CD14-positive monocyte (primary cell): ENCODE results near the gene AARSD1. TPM values are rescaled to one million over a fixed set of nuclear protein-coding genes. Genes with fewer than 3 reads are reported as not detected.

Experiments
- DNase-seq, 3 donors: peaks; one replicate each; pipeline ENCODE4 v3.0.0-alpha.2; 2011 to 2022
- H2AFZ ChIP-seq: 2 replicates; pipeline ENCODE4 v1.6.0; 2012; ENCODE audit warnings: mild to moderate bottlenecking, low read depth, low read length, inconsistent platforms; ENCODE audit not compliant: insufficient read depth, poor library complexity, severe bottlenecking
- H3K27ac ChIP-seq, 2 donors: 1 replicate in 1 of 2; 2 replicates in 1 of 2; pipeline ENCODE4 v1.5.1; 2012 to 2013; ENCODE audit warnings: low read length in 2 of 2, control low read depth in 1 of 2, inconsistent platforms in 1 of 2, low read depth in 1 of 2, mild to moderate bottlenecking in 1 of 2
- H3K27me3 ChIP-seq, 2 donors: one replicate each; pipeline versions ENCODE4 v1.6.0 to v1.6.1; 2011 to 2013; ENCODE audit warnings: low read length in 2 of 2; ENCODE audit not compliant: control insufficient read depth in 2 of 2, insufficient read depth in 2 of 2
- H3K36me3 ChIP-seq, 2 donors: replicated peaks in 1 of 2; 1 replicate in 1 of 2; 2 replicates in 1 of 2; pipeline versions ENCODE4 v1.5.1 to v1.6.1; 2012 to 2013; ENCODE audit warnings: low read length in 2 of 2, control low read depth in 1 of 2, inconsistent platforms in 1 of 2, mild to moderate bottlenecking in 1 of 2; ENCODE audit not compliant: insufficient read depth in 2 of 2, control insufficient read depth in 1 of 2
- H3K4me1 ChIP-seq, 2 donors: 1 replicate in 1 of 2; 2 replicates in 1 of 2; pipeline versions ENCODE4 v1.5.1 to v1.6.1; 2012 to 2013; ENCODE audit warnings: low read length in 2 of 2, control low read depth in 1 of 2, inconsistent platforms in 1 of 2, mild to moderate bottlenecking in 1 of 2, moderate library complexity in 1 of 2; ENCODE audit not compliant: insufficient read depth in 2 of 2, control insufficient read depth in 1 of 2
- H3K4me2 ChIP-seq: replicated peaks from 2 replicates; pipeline ENCODE3; 2012; ENCODE audit warnings: low read length, moderate library complexity, mild to moderate bottlenecking; ENCODE audit not compliant: poor library complexity, severe bottlenecking; ENCODE audit errors: extremely low read depth
- H3K4me3 ChIP-seq, 3 experiments: fragments of 200-600 bp in 1 of 3; sonication (generic) in 1 of 3; replicated peaks in 1 of 3; 1 replicate in 2 of 3; 2 replicates in 1 of 3; pipeline ENCODE4 v1.5.1; 2011 to 2013; ENCODE audit warnings: low read length in 3 of 3, mild to moderate bottlenecking in 3 of 3, control low read depth in 2 of 3, low read depth in 2 of 3, inconsistent platforms in 1 of 3, moderate library complexity in 1 of 3
- H3K79me2 ChIP-seq: 2 replicates; pipeline ENCODE4 v1.6.0; 2012; ENCODE audit warnings: mild to moderate bottlenecking, control low read depth, inconsistent platforms, low read length, moderate library complexity; ENCODE audit not compliant: insufficient read depth
- H3K9ac ChIP-seq: 2 replicates; pipeline ENCODE4 v1.6.0; 2017; ENCODE audit warnings: low read length, mild to moderate bottlenecking; ENCODE audit not compliant: insufficient read depth, poor library complexity, severe bottlenecking
- H3K9me3 ChIP-seq, 2 donors: replicated peaks in 1 of 2; 1 replicate in 1 of 2; 2 replicates in 1 of 2; pipeline versions ENCODE4 v1.5.1 to v1.6.1; 2012 to 2013; ENCODE audit warnings: low read length in 2 of 2, control low read depth in 1 of 2; ENCODE audit not compliant: control insufficient read depth in 1 of 2, insufficient read depth in 1 of 2
- H4K20me1 ChIP-seq: 2 replicates; pipeline ENCODE4 v1.6.0; 2012; ENCODE audit warnings: mild to moderate bottlenecking, low read length, control low read depth, moderate library complexity; ENCODE audit not compliant: insufficient read depth
- H3K27ac Mint-ChIP-seq, 7 donors: one replicate each; pipeline ENCODE4 v1.8.0; 2020; ENCODE audit warnings: mild to moderate bottlenecking in 7 of 7, mixed read lengths in 7 of 7, moderate library complexity in 6 of 7, inconsistent platforms in 2 of 7
- H3K27me3 Mint-ChIP-seq, 3 donors: one replicate each; pipeline ENCODE4 v1.8.0; 2021 to 2022; ENCODE audit warnings: low read depth in 3 of 3, mild to moderate bottlenecking in 3 of 3, mixed read lengths in 3 of 3, moderate library complexity in 3 of 3, inconsistent platforms in 1 of 3
- H3K36me3 Mint-ChIP-seq, 2 donors: one replicate each; pipeline ENCODE4 v1.8.0; 2020; ENCODE audit warnings: mixed read lengths in 2 of 2, inconsistent platforms in 1 of 2, mild to moderate bottlenecking in 1 of 2
- H3K4me1 Mint-ChIP-seq: one replicate; pipeline ENCODE4 v1.8.0; 2020; ENCODE audit warnings: mild to moderate bottlenecking, mixed read lengths
- H3K4me3 Mint-ChIP-seq, 2 donors: one replicate each; pipeline ENCODE4 v1.8.0; 2020; ENCODE audit warnings: mild to moderate bottlenecking in 2 of 2, mixed read lengths in 2 of 2, moderate library complexity in 1 of 2
- H3K9me3 Mint-ChIP-seq, 7 donors: one replicate each; pipeline ENCODE4 v1.8.0; 2020 to 2022; ENCODE audit warnings: mixed read lengths in 7 of 7, mild to moderate bottlenecking in 6 of 7, moderate library complexity in 6 of 7, inconsistent platforms in 2 of 7
- WGBS: methylation state at CpG from one replicate; pipeline ENCODE4 v1.1.5; 2013; ENCODE audit warnings: missing lambda C conversion rate; ENCODE audit not compliant: insufficient coverage; 5-methylcytosine and 5-hydroxymethylcytosine counted together
- intact Hi-C, 2 donors: fragments of 100-400 bp; cut with micrococcal nuclease; formaldehyde crosslinking; loops; one replicate each; pipeline versions ENCODE4 v1.15.0 to v1.15.1; 2023
- polyA plus RNA-seq, 3 donors: library from polyadenylated mRNA; depleted of rRNA in 1 of 3; unstranded in 2 of 3; stranded (reverse) in 1 of 3; fragments of 300-500 nt in 2 of 3; fragments of >200 nt in 1 of 3; fragmentation: Illumina TruSeq in 2 of 3; gene quantifications; 1 replicate in 2 of 3; 2 replicates in 1 of 3; pipeline ENCODE4 v1.2.3, GENCODE V29; 2012 to 2021
- TF ChIP-seq, protein P1 (sequence below): fragments of 200-600 bp; IDR thresholded peaks from one replicate; pipeline ENCODE4 v1.8.0; 2022; ENCODE audit warnings: antibody characterized with exemption, mild to moderate bottlenecking

Gene AARSD1
- polyA plus RNA-seq, 3 donors = 14.4 to 31.8 (median 17.4) TPM

DNA sequence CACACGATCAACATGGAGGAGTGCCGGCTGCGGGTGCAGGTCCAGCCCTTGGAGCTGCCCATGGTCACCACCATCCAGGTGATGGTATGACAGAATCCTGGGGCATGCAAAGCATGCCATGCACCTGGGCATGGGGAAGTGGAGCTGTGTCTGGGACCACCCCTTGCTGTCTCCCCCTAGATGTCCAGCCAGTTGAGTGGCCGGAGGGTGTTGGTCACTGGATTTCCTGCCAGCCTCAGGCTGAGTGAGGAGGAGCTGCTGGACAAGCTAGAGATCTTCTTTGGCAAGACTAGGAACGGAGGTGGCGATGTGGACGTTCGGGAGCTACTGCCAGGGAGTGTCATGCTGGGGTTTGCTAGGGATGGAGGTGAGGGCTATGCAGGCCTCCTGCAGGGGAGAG, 49.0 kb upstream of the AARSD1 start:
- peak overlapping the region in 1 of 7 donors; percentile 29 for H3K27ac Mint-ChIP-seq
- Histone ChIP-seq H3K9ac (no peak overlapping the region), H3K36me3 (peaks cover 39 to 55% of the 10 kb centered on the region in 2 donors), H3K27ac (peak overlapping the region in 1 of 2 donors; percentile 55), H4K20me1 (peaks cover 24% of the 10 kb centered on the region), H2AFZ (no peak overlapping the region), H3K27me3 (no peaks in the 10 kb centered on the region), H3K9me3 (no peaks in the 10 kb centered on the region), H3K4me2 (no peak overlapping the region), H3K79me2 (peaks cover 18% of the 10 kb centered on the region), H3K4me3 (no peak overlapping the region), H3K4me1 (peaks cover 23 to 24% of the 10 kb centered on the region in 2 donors)
- DNase-seq = no peak
- H3K4me3 Mint-ChIP-seq = no peak overlapping the region
- TF ChIP-seq, protein P1, sequence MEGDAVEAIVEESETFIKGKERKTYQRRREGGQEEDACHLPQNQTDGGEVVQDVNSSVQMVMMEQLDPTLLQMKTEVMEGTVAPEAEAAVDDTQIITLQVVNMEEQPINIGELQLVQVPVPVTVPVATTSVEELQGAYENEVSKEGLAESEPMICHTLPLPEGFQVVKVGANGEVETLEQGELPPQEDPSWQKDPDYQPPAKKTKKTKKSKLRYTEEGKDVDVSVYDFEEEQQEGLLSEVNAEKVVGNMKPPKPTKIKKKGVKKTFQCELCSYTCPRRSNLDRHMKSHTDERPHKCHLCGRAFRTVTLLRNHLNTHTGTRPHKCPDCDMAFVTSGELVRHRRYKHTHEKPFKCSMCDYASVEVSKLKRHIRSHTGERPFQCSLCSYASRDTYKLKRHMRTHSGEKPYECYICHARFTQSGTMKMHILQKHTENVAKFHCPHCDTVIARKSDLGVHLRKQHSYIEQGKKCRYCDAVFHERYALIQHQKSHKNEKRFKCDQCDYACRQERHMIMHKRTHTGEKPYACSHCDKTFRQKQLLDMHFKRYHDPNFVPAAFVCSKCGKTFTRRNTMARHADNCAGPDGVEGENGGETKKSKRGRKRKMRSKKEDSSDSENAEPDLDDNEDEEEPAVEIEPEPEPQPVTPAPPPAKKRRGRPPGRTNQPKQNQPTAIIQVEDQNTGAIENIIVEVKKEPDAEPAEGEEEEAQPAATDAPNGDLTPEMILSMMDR = no peak
- H3K4me1 Mint-ChIP-seq = peaks cover 44% of the 10 kb centered on the region
- no peaks in the 10 kb centered on the region for H3K9me3 Mint-ChIP-seq
- H3K36me3 Mint-ChIP-seq = peaks cover 58 to 60% of the 10 kb centered on the region in 2 donors
- no peaks in the 10 kb centered on the region for H3K27me3 Mint-ChIP-seq
- intact Hi-C loops = loop anchor here in 1 of 2 donors (10.0 kb wide), 1 partner anchor 112 kb away; the partner anchor contains the start of gene BRCA1
- WGBS = 93% methylated on average over 8 of the region's 8 CpGs

DNA sequence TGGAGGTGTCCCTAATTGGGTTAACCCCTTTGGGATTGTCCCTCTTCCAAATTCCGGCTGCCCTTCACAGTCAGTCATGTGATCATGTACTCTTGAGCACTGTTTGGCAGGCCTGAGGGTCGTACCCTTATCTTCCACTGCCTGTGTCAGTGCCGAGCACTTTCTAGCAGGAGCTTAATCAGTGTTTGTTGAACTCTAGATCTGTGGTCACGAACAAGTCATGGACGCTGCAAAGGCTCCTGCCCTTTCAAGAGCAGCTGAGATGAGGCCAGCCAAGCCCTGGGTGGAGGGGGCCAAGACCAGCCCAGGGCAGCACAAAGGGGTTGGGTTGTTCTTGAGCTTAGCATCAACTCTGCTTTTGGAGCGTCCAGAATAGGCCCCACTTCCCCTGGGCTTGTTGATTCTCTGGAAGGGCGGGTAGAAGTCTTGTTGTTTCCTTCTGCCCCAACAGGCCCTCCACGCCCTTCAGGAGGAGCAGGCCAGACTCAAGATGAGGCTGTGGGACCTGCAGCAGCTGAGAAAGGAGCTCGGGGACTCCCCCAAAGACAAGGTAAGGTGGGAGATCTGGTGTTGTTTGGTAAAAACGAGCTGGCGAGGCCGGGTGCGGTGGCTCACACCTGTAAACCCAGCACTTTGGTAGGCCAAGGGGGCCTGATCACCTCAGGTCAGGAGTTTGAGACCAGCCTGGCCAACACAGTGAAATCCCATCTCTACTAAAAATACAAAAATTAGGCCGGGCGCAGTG, 47.6 kb upstream of the AARSD1 start:
- Histone ChIP-seq H3K4me2 (no peak overlapping the region), H3K27me3 (no peaks in the 10 kb centered on the region), H3K79me2 (peaks cover 28% of the 10 kb centered on the region), H3K36me3 (peaks cover 39 to 55% of the 10 kb centered on the region in 2 donors), H3K4me3 (no peak overlapping the region), H3K9me3 (no peaks in the 10 kb centered on the region), H3K27ac (no peak overlapping the region), H4K20me1 (peaks cover 21% of the 10 kb centered on the region), H2AFZ (no peak overlapping the region), H3K4me1 (peaks cover 26% of the 10 kb centered on the region in 2 donors), H3K9ac (no peak overlapping the region)
- Mint-ChIP-seq H3K4me3 (no peak overlapping the region), H3K27me3 (no peaks in the 10 kb centered on the region), H3K36me3 (peaks cover 54 to 60% of the 10 kb centered on the region in 2 donors), H3K27ac (peak overlapping the region in 2 of 7 donors; percentile 16 to 18), H3K9me3 (no peaks in the 10 kb centered on the region), H3K4me1 (peaks cover 48% of the 10 kb centered on the region)
- no peak for DNase-seq
- WGBS = 94% methylated on average over 10 of the region's 15 CpGs
- TF ChIP-seq, protein P1 = no peak
- intact Hi-C loops = loop anchor here in 1 of 2 donors (10.0 kb wide), 1 partner anchor 113 kb away; the partner anchor contains the start of gene BRCA1
